ENCODE data around the gene SH3RF1. TPM values are rescaled to one million over a fixed set of nuclear protein-coding genes. Genes with fewer than 3 reads are reported as not detected.

Gene SH3RF1
- total and polyA plus RNA-seq, 2 of the 8 experiments (the other 6 are each of a cell fraction or from before 2014, with no cell fraction given), result 6.9 to 15.1 TPM

DNA sequence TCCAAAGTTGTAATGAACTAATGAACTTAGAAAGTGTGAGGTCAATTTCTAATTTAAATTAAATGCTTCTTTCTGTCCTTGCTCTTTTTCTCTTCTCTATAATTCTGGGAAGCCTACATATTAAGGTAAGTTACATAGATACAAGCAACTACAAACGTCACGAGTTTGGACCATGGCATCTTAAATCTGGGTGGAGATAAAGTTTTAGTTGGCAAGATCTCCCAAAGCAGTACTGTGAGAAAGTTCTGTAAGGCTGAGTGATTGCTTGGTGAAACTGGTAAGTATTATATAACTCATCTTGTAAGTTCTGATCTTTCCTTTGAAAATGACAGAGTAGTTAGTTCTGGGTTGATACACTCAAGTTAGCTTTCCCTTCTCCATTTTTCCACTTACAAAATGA is 135.0 kb downstream of the SH3RF1 start:
- Histone ChIP-seq H2BK20ac (ENCODE audit: low read length) (no peak overlapping the region), H3K9me3 (ENCODE audit: insufficient read depth in 2 of 2, low read depth in 1 of 2, low read length in 1 of 2) (no peaks in the 10 kb centered on the region), H4K8ac (ENCODE audit: extremely low read depth, insufficient read depth, low read length) (no peak overlapping the region), H3K4me3 (ENCODE audit: extremely low read depth in 1 of 4, insufficient read depth in 2 of 4, low read depth in 3 of 4, low read length in 4 of 4) (no peak overlapping the region), H3K27ac (ENCODE audit: low read depth, low read length) (no peak overlapping the region), H3K23me2 (ENCODE audit: low read depth, low read length) (no peaks in the 10 kb centered on the region), H3K36me3 (ENCODE audit: control insufficient read depth in 2 of 4, insufficient read depth in 4 of 4, low read length in 3 of 4) (peaks cover 0 to 17% (median 4%) of the 10 kb centered on the region in 4 experiments; a peak in 6 of 8 replicates), H3K9ac (replicated peaks in 1 of 4; ENCODE audit: extremely low read depth in 1 of 4, low read depth in 3 of 4, low read length in 3 of 4) (no peak overlapping the region), H2AK5ac (ENCODE audit: low read depth, low read length) (no peak overlapping the region), H4K20me1 (replicated peaks in 1 of 2; ENCODE audit: control insufficient read depth in 1 of 2, insufficient read depth in 2 of 2, low read length in 2 of 2) (no peaks in the 10 kb centered on the region), H2BK120ac (replicated peaks; ENCODE audit: low read depth, low read length) (no peak overlapping the region), H3K27me3 (replicated peaks in 1 of 4; ENCODE audit: control insufficient read depth in 3 of 4, extremely low read depth in 1 of 4, insufficient read depth in 3 of 4, low read length in 3 of 4) (no peaks in the 10 kb centered on the region), H3K14ac (ENCODE audit: insufficient read length) (no peak overlapping the region), H3K56ac (replicated peaks; ENCODE audit: insufficient read length, low read depth, low read length) (no peak overlapping the region), H2AFZ (ENCODE audit: low read length) (no peak overlapping the region), H2BK15ac (ENCODE audit: low read length) (no peak overlapping the region), H3K4me2 (ENCODE audit: insufficient read depth in 1 of 2, low read depth in 2 of 2, low read length in 2 of 2) (no peak overlapping the region), H3K79me1 (ENCODE audit: low read depth, low read length) (no peaks in the 10 kb centered on the region; the same call in 1 of the 2 replicates), H3K23ac (ENCODE audit: insufficient read length) (no peak overlapping the region), H2BK12ac (ENCODE audit: low read depth, low read length) (no peak overlapping the region), H4K91ac (replicated peaks; ENCODE audit: insufficient read length, low read length) (no peak overlapping the region), H3K4ac (replicated peaks; ENCODE audit: insufficient read length, low read depth, low read length) (no peak overlapping the region), H4K5ac (ENCODE audit: insufficient read length, low read depth, low read length) (no peak overlapping the region), H3K4me1 (replicated peaks in 1 of 4; ENCODE audit: control insufficient read depth in 3 of 4, insufficient read depth in 4 of 4, low read length in 3 of 4) (no peaks in the 10 kb centered on the region), H3K79me2 (ENCODE audit: control insufficient read depth in 1 of 2, insufficient read depth in 2 of 2, low read length in 2 of 2) (no peaks in the 10 kb centered on the region), H2BK5ac (ENCODE audit: low read depth, low read length) (no peak overlapping the region), H3K18ac (ENCODE audit: extremely low read depth, low read length) (no peak overlapping the region)
- WGBS, 2 experiments (ENCODE audit: extremely low coverage in 1 of 2, insufficient coverage in 1 of 2, insufficient read length in 1 of 2, insufficient replicate concordance in 2 of 2, low coverage in 1 of 2, low lambda C conversion rate in 2 of 2, missing lambda C conversion rate in 1 of 2), result 97% methylated on average over 2 of the region's 2 CpGs; no CpG with 5 or more reads in 1 of the 2 experiments
- ChIA-PET POLR2A (ENCODE audit: partially characterized antibody) (interaction anchor here (0.7 kb wide), 1 partner anchor 9 kb away, joined by 4 read pairs; no protein-coding TSS in a partner anchor), CTCF (ENCODE audit: partially characterized antibody) (interaction anchor here (1.0 to 1.9 kb wide), 3 partner anchors 17 to 90 kb away, joined by 3 to 7 read pairs (median 3); no protein-coding TSS in a partner anchor)
- no peak for FAIRE-seq
- DNase-seq (ENCODE audit: low read depth in 1 of 2, low spot score in 2 of 2), result no peak
- TF ChIP-seq GTF2F1 (IDR thresholded peaks at IDR 0.05; ENCODE audit: borderline replicate concordance, low read depth, low read length) (no peak), TAF1 (IDR thresholded peaks at IDR 0.05; ENCODE audit: low read depth, low read length) (no peak), BACH1 (IDR thresholded peaks at IDR 0.05; ENCODE audit: low read length) (no peak), EGR1 (IDR thresholded peaks at IDR 0.05; ENCODE audit: borderline replicate concordance, low read depth, low read length) (no peak), NRF1 (IDR thresholded peaks at IDR 0.05; ENCODE audit: low read depth, low read length) (no peak), CBX8 (IDR thresholded peaks at IDR 0.05; ENCODE audit: borderline replicate concordance, low read depth, low read length) (no peak), JUN (IDR thresholded peaks at IDR 0.05; ENCODE audit: low read depth, low read length) (no peak), SP1 (IDR thresholded peaks at IDR 0.05; ENCODE audit: low read depth, low read length) (no peak), MAFK (IDR thresholded peaks at IDR 0.05; ENCODE audit: low read depth, low read length) (no peak)
- TF ChIP-seq, protein P1, sequence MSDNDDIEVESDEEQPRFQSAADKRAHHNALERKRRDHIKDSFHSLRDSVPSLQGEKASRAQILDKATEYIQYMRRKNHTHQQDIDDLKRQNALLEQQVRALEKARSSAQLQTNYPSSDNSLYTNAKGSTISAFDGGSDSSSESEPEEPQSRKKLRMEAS (IDR thresholded peaks at IDR 0.05), result no peak
- TF ChIP-seq, protein P2, sequence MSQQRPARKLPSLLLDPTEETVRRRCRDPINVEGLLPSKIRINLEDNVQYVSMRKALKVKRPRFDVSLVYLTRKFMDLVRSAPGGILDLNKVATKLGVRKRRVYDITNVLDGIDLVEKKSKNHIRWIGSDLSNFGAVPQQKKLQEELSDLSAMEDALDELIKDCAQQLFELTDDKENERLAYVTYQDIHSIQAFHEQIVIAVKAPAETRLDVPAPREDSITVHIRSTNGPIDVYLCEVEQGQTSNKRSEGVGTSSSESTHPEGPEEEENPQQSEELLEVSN (IDR thresholded peaks at IDR 0.05), result no peak
